HG02571 (cell line): ENCODE data around the gene DLGAP4.

Source experiments
- ATAC-seq: cut with Tn5 transposase; IDR thresholded peaks from one replicate; pipeline ENCODE4 v1.9.1; 2021; ENCODE audit warnings: mild to moderate bottlenecking, moderate library complexity; ENCODE audit not compliant: unreplicated experiment

DLGAP4 gene

DNA sequence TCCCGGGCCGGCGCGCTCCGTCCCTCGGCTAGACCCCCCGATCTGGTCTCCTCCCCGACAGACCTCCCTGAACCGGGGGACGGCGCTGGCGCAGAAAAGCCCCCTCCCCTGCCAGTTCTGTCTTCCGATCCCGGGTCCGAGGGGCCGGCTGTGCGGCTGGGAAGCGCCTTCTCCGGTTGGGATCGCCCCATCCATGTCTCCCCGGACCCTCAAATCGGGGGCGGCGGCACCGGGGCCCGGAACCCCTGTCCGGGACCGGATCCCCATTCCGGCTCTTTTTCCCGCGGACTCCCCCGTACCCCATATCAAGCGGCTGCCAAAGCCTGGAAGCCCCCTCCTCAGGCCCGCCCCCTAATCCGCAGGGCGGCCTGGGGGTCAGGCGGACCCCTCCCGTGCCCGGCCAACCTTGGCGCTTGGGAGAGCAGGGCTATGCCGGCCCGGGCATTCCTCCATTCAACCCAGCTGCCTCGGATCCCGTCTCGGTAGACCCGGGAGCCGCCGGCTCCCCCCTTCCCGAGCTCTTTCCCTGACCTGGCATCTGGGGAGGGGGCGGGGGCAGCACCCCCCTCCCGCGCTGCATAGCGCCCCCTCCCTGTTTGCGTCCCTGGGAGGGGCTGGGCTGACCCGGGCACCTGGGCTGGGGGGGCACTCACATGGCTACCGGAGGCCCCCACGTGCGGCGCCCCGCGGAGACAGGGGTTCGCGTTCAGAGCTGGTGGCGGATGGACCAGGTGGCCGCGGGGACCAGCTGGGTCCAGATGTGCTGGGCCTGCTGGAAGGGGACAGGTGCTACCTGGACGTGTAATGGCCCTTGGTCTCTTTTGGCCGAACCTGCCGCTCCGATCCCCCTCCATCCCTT, 643 bp downstream of the DLGAP4 start:
- ATAC-seq: no peak

DNA sequence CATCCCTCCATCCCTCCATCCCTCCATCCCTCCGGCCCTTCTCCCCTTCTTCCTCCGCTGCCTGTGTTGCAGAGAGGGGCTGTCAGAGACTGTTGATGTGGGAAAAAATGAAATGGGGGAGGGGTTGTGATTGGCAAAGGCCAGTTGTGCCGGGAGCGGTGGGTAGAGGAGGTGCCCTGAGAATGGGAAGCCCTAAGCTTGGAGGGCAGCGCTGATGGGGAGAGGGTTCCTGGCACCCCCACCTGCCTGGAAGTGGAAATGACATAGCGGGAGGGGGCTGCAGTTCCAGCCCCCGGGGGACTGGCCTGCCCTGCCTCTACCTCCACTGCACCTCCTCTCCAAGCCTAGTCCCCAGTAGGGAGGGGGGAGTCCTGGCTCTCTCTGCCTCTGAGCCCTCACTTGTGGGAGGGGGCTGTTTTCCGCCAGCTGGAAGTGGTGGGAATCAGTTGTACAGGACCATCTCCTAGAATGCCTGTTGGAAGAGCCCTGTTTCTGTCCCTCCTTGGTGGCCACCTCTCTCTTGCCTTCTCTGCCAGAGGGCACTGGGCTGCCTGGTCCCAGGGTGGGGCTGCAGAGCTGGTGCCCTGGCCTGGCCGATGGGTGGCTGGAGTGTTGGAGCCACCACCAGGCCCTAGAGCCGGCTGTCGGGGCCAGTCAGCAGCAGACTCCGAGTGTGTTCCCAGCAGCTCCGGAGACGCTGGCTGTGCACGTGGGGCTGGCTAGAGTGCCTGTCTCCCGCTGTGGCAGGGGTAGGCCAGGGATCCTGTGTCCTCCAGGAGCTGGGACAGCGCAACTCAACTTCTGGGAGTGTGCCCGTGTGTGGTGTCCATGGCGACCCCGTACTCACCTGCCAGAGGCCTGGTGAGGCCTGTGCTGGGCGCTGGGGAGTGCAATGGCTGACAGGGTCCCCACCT, 1.5 kb downstream of the DLGAP4 start:
- ATAC-seq: no peak

DNA sequence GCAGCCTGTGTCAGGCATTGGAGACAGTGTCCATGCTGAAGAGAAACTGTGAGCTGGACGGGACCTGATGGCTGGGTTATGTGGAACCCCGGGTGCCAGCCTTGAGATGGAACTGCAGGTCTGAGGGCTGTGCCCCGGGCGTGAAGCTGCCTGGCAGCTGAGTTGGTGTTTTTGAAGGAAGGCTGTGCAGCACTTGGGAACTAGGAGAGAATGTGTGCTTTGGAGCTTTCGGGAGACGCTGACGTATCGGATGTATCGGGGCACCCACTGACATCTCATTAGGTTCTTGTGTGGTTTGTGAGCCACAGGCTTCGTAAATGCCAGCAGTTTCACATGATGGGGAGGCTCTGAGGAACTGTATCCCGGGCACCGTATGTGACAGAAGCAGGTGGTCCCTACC, 2.2 kb downstream of the DLGAP4 start:
- ATAC-seq: no peak

DNA sequence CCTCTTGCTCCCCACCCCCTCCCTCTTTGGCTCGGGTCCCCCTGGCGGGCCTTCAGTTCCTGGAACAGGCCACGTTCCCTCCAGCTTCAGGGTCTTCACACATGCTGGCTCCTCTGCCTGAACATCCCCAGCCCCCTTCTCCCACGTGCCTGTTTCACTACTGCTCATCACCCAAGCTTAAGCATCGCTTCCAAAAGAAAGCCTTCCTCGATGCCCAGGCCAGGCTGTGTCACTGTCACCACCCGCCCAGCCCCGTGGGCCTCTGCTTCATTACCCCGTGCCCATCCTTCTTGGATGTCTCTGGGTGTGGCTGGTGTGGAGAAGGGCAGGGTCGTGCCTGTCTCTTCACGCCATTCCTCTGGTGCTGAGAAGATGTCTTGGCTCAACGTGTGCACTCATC, 2.8 kb downstream of the DLGAP4 start:
- ATAC-seq: no peak

DNA sequence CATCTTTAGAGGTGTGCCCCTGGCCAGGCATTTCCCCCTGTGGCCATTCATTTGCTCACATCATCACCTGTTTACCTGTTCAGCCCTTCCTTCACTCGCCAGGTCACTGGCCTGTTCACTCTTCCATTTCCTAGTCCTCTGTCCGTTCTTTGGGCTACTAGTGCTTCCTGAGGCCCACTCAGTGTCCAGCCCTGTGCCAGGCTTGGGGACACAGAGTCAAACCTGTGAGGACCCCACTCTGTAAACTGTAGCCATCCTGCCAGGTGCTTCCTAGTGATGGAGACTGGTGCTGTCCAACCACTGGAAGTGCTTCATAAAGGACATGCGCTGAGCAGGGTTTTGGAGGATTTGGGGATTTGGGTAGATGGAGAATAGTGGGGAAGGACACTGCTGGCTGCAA, 3.5 kb downstream of the DLGAP4 start:
- no peak for ATAC-seq

DNA sequence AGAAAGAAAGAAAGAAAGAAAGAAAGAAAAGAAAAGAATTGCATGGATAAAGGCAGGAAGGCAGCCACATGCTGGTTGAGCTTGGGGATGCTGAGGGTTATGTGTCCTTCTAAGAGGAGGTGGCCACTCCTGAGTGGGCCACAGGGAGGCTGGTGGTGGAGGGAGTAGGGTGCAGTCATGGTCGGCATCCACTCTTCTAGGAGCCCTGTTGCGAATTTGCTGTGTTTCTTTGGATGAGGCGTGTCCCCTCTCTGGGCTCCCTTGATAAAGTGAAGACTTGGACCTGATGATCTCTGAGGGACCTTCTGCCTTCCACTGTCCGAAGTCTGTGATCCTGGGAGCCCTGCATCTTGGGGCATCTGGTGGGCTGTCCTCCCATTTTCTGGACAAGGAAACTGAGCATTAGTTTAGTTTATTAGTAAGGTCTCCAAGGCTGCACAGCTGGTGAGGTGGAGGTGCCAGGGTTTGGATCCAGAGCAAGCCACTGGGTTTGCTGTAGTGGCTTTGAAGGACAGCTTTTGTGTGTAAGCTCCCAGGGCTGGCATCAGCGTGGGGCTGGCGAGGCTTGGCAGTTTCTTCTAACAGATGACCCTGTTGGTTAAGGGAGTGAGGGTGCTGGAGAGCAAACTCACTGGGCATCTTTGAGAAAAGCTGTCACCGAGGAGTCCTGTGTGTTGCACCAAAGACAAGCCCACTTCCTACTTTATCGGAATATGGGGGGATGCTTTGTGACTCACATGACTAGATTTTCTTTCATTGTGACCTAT, 4.3 kb downstream of the DLGAP4 start:
- no peak for ATAC-seq

DNA sequence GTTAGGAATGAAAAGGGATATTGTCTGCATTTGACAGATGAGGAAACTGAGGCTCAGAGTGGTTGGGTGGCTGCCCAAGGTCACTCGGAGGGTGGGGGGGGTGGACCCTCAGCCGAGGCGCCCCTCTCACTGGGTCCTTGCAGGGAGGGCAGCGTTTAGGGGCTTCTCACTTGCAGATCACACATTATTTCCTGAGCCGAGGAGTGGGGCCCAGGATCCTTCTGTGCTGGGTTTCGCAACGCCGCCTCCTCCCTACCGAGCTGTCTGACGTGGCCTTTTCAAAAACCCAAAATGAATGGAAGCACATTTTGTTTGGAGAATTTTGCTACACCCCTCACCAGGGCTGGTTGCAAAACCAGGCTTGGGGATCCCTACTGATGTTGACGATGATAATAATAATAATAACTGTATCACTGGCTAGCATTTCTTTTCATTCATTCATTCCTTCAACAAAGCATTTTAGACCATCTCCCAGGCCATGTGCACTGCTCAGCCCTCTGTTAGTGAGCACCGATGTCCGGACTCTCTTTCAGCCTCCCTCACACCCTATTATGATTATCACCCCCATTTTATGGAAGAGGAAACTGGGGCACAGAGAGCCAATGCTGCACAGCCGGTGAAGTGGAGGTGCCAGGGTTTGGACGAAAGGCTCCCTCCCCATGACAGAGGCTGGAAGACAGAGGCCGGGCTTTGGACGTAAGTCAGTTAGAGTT, 5.2 kb downstream of the DLGAP4 start:
- no peak for ATAC-seq

DNA sequence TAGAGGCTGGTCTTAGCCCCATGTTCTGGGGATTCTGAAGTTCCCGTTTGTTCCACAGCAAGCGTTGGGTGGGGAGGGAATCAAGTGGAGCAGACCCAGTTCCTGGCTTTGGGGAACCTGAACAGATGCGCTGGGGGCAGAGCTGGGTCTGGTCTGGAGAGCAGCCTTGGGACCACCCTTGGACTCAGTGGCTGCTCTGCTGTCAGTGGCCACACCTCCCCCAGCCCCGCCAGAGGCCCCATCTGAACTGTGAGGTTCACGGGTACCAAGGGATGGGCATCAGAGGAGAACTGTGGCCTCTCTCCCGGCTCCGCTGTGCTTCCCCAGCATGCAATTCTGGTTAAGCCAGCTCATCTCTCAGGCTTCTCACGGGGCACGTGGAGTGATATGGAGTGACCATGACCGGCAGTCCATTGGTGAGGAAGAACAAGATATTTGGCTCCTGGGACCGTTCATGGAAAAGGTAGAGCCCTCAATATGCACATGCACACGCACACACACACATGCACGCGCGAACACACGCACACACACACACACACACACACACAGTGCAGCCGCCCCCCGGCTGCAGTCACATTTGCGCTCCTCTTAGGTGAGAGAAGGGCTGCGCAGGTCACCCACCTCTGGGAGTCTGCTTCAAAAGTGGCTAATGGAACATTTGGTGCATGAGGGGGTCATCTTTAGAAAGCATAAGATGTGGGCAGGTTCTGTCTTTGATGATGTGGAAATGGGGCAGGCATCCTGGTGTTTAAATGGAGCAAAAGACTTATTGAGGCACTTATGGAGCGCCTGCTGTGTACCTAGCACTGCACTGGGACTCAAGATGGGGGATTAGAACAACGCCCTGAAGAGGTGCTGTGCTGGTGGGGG, 6.0 kb downstream of the DLGAP4 start:
- no peak for ATAC-seq

DNA sequence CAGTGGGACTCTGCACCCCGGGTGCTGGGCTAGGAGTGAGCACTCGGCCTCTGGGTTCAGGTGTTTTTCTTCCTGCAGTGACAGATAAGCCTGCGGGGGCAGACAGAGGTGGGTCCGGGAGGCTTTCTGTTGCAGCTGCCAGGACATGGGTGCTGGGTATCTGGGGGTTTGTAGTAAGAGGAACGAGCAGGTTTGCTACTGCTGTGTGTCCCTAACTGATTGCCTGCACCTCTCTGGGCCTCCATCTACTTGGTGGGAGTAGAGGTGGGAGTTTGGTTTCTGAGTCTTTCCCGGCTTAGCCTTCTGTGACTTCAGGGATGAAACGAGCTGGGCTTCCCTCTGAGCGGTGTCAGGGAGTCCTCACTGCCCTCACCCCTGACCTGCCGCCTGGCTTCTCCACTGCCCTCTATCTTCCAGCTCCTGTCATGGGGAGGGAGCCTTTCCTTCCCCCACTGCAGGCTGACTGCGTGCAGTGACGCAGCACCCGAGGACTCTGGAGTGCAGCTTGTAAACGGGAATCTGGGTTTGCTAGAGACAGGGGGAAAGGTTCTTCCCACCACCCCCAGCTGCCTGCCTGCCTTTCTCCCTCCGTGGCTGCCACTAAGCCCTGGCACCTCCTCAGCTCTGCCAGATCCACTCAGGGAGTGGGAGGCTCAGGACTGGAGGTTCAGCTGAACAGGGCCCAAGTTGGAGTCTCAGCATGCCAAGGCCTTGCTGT, 6.7 kb downstream of the DLGAP4 start:
- ATAC-seq: no peak

DNA sequence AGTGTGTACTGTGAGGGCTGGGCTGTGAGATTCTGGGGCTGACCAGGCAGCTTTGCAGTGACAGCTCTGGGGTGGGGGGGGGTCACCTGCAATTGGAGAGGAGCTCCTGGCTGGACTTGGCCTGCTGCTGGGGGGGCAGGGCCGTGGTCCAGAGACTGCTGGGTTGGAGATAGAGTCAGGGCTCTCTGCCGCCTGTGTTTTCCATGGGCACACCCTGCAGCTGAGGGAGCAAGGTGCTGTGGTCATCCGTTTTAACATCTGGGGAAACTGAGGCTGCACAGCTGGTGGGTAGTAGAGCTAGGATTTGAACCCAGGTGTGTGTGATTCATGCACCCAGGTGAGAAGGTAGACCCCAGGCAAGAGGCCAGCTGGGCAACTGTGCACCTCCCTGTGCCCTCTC, 7.3 kb downstream of the DLGAP4 start:
- no peak for ATAC-seq

DNA sequence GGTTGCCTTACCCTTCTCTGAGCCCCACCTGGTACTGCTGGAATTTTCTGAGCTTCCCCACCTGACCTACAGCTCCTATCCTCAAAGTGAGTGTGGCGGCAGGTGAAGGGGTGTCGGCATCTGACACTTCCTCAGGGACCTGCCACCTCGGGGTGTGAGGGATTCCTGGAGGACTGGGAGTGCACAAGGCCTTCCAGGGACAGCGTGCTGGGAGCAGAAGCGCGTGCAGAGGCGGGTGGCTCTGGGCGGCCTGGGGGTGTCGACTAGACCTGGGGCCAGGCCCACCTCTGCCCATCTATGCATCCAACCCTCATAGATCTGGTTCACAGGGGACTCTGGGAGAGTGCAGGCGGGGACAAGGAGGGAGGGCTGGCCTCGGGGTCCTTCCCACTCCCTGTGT, 7.8 kb downstream of the DLGAP4 start:
- no peak for ATAC-seq

DNA sequence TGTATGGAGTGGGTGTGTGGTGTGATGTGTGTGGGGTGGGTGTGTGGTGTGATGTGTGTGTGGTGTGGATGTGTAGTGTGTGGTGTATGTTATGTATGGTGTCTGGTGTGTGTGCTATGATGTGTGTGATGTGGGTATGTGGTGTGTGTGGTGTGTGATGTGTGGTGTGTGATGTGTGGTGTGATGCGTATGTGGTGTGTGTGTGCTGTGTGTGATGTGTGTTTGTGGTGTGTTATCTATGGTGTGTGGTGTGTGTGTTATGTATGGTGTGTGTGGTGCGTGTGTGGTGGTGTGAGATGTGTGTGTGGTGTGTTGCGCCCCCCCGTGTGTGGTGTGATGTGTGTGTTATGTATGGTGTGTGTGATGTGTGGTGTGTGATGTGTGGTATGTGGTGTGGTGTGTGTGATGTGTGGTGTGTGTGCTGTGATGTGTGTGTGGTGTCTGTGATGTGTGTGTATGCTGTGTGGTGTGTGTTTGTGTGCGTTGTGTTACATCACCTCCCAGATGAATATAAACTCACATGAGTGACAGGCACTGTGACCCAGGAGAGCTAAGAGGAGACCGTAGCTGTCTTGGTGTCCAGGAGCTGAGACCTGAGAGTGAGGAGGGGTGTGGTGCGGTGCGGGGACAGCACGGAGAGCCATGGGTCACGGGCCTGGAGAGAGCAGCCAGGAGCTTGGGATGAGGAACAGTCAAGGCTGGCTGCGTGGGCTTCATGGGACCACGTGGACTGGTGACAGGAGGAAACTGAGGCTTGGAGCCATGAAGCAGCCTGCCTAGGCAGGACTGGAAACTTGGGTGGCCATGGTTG, 8.8 kb downstream of the DLGAP4 start:
- no peak for ATAC-seq

DNA sequence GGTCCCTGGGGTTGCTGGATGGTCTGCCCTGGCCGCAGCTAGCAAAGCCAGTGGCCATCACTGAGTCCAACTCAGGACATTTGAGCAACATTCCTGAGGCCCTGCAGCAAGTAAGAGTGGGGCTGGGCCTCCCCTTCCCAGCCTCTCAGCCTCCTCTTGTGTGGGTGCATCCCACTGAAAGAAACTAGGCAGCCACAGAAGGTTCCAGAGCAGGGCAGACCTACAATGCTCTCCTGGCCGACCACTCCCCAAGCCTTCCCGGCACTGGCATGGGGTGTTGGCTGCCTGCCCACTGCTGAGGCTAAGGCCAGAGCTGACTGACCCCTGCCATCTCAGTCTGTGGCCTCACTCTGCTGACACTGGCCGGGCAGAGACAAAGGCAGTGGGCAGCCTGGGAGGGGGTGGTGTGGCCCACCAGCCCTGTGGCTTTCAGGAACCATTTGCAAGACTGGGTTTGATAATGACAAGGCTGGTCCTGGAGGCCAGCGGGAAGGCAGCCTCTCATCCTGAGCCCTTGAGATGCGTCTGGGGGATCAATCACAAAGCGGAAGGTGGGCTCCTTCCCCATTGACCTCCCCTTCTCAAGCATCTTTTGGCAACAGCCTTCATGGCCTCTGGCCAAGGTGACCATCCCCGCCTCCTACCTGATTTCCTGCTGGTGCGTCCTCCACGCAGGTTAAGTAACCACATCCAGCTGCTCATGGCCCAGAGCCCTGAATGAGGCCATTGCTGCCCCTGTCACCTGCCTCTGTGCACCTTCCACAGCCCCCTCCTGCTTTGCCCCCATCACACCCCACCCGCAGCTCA, 9.6 kb downstream of the DLGAP4 start:
- no peak for ATAC-seq

DNA sequence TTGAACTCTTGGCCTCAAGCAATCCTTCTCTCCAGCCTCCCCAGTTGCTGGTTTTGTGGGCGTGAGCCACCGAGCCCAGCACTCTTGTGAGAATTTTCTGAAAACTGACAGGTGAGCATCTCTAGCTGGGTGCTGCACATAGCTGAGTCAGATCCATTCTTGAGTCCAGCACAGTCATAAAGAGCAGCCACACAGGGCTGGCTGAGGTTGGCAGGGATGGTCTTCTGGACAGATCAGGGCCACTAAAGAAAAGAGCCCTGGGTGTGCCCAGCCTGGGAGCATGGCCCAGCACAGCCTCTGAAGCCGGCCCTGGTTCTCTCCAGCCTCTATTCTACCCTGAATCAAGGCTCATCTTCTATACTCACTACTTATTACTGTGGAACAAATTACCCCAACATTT, 11.5 kb downstream of the DLGAP4 start:
- no peak for ATAC-seq

DNA sequence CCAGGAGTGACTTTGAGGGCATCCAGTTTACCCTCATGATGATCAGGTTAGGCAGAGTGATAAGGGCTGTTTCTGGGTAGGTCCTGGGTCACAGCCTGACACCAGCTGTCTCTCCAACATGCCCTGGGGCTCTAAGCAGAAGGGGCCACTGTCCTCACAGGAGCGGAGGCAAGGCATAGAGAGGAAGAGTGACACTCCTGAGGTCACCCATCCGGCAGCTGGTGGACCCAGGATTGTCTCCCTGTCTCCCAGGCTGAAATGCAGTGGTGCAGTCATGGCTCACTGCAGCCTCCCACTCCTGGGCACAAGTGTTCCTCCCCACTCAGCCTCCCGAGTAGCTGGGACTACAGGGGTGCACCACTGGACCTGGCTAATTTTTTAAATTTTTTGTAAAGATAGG, 12.0 kb downstream of the DLGAP4 start:
- no peak for ATAC-seq

DNA sequence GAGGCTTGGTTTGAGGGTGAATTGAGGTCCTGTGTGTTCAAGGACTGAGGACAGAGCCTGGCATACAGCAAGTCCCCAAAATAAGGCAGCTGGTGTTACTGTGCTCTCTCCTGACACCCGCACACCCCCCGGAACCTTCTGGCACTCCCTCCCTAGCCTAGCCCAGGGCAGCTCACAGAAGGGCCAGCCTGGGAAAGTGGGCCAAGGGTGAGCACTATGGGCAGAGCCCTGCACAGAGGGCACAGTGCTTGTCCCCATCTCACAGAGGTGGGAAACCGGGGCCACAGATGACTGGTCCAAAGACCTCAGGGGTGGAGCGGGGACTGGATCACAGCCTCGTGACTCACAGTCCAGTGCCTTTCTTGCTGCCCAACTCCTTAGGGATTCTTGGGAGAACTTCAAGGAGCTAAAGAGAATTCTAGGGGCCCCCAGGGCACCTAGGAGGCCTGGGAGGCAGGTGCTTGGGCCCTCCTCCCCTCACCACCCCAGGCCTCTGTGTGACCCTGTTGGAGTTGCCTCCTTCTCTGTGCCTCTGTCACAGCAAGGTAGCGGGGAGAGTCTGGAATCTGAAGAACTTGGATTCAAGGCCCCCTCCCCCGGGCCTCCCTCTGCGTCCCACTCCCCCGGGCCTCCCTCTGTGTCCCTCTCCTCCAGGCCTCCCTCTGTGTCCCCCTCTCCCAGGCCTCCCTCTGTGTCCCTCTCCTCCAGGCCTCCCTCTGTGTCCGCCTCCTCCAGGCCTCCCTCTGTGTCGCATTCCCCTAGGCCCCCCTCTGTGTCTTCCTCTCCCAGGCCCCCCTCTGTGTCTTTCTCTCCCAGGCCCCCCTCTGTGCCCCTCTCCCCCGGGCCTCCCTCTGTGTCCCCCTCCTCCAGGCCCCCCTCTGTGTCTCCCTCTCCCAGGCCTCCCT, 13.5 kb downstream of the DLGAP4 start:
- ATAC-seq: no peak
